ENCODE results near the gene DMD. TPM values are rescaled to one million over a fixed set of nuclear protein-coding genes. Genes with fewer than 3 reads are reported as not detected.

The DMD gene
- polyA plus RNA-seq, 3 donors, result 14.9 to 18.3 (median 15.4) TPM

- no peak for DNase-seq (ENCODE audit: low read depth in 3 of 3, low spot score in 2 of 3)
Observed at GRCh38 chrX:31114858-31115257, 2096.5 kb downstream of the DMD start.

- DNase-seq (ENCODE audit: low read depth in 3 of 3, low spot score in 2 of 3), result no peak
Observed at GRCh38 chrX:31112226-31112999, 2098.9 kb downstream of the DMD start.

- DNase-seq (ENCODE audit: low read depth in 3 of 3, low spot score in 2 of 3), result no peak
Observed at GRCh38 chrX:31110657-31111056, 2100.7 kb downstream of the DMD start.

GRCh38 chrX:31099536-31100090 lies 2111.7 kb downstream of the DMD start:
- no peak for DNase-seq (ENCODE audit: low read depth in 3 of 3, low spot score in 2 of 3)

- no peak for DNase-seq (ENCODE audit: low read depth in 3 of 3, low spot score in 2 of 3)
Observed at GRCh38 chrX:31098079-31098478, 2113.3 kb downstream of the DMD start.

- DNase-seq (ENCODE audit: low read depth in 3 of 3, low spot score in 2 of 3), result no peak
Observed at GRCh38 chrX:31093639-31093975, 2117.7 kb downstream of the DMD start.

- DNase-seq (ENCODE audit: low read depth in 3 of 3, low spot score in 2 of 3), result no peak
Observed at GRCh38 chrX:31092970-31093638, 2118.2 kb downstream of the DMD start.

- no peak for DNase-seq (ENCODE audit: low read depth in 3 of 3, low spot score in 2 of 3)
Observed at GRCh38 chrX:31092476-31092875, 2118.9 kb downstream of the DMD start.

- DNase-seq (ENCODE audit: low read depth in 3 of 3, low spot score in 2 of 3), result no peak
Observed at GRCh38 chrX:31091819-31092218, 2119.5 kb downstream of the DMD start.

- DNase-seq (ENCODE audit: low read depth in 3 of 3, low spot score in 2 of 3), result no peak
Observed at GRCh38 chrX:31074522-31074921, 2136.8 kb downstream of the DMD start.

- DNase-seq (ENCODE audit: low read depth in 3 of 3, low spot score in 2 of 3), result no peak
Observed at GRCh38 chrX:31071725-31072124, 2139.6 kb downstream of the DMD start, which contains the start of gene FTHL17. Gene FTHL17, minus strand, starts transcription at chrX:31072041. Its CDS starts 88 bp downstream, at chrX:31071953.

GRCh38 chrX:31071262-31071661 lies 2140.1 kb downstream of the DMD start:
- DNase-seq (ENCODE audit: low read depth in 3 of 3, low spot score in 2 of 3), result no peak

- DNase-seq (ENCODE audit: low read depth in 3 of 3, low spot score in 2 of 3), result no peak
Observed at GRCh38 chrX:31070057-31070468, 2141.3 kb downstream of the DMD start.

Measured in right renal cortex interstitium (tissue), 3 donors.